ENCODE results near the gene MRPS27. TPM values are rescaled to one million over a fixed set of nuclear protein-coding genes. Genes with fewer than 3 reads are reported as not detected.

Gene MRPS27
- total RNA-seq, 1 donor from 2014 or later, result 54.7 TPM

- Mint-ChIP-seq H3K36me3 (ENCODE audit: insufficient read depth) (peaks cover 37% of the 10 kb centered on the region), H3K9me3 (ENCODE audit: low read depth) (no peaks in the 10 kb centered on the region), H3K4me3 (ENCODE audit: low read depth) (no peak overlapping the region), H3K27me3 (no peaks in the 10 kb centered on the region), H3K4me1 (ENCODE audit: low read depth) (no peaks in the 10 kb centered on the region), H3K27ac (no peak overlapping the region)
- TF ChIP-seq, protein P1, sequence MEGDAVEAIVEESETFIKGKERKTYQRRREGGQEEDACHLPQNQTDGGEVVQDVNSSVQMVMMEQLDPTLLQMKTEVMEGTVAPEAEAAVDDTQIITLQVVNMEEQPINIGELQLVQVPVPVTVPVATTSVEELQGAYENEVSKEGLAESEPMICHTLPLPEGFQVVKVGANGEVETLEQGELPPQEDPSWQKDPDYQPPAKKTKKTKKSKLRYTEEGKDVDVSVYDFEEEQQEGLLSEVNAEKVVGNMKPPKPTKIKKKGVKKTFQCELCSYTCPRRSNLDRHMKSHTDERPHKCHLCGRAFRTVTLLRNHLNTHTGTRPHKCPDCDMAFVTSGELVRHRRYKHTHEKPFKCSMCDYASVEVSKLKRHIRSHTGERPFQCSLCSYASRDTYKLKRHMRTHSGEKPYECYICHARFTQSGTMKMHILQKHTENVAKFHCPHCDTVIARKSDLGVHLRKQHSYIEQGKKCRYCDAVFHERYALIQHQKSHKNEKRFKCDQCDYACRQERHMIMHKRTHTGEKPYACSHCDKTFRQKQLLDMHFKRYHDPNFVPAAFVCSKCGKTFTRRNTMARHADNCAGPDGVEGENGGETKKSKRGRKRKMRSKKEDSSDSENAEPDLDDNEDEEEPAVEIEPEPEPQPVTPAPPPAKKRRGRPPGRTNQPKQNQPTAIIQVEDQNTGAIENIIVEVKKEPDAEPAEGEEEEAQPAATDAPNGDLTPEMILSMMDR (IDR thresholded peaks at IDR 0.05; ENCODE audit: unreplicated experiment), result no peak
- no peak for DNase-seq (ENCODE audit: low spot score, unreplicated experiment)
These were observed 97.5 kb downstream of the MRPS27 start for GRCh38 chr5:72222521-72222920.

DNA sequence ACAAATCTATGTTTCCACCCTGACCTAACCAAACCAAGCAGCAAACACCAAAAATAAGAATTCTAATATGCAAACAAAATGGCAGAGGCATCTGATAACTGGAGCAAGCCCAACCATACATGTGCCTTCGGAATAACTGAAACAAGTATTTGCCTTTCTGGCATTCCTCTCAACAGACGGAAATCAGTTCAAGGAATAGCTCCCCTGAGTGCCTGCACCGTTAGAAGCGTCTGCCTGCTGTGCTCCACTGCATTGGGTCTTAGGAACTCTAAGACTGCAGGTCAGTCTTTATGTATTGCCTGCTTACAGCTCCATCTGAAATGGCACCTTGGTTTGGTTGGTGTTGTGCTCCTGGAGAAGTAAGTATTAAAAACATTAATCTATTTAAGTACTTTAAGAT, 98.5 kb downstream of the MRPS27 start:
- Mint-ChIP-seq H3K27ac (no peak overlapping the region), H3K4me3 (ENCODE audit: low read depth) (no peak overlapping the region), H3K4me1 (ENCODE audit: low read depth) (no peaks in the 10 kb centered on the region), H3K36me3 (ENCODE audit: insufficient read depth) (peaks cover 35% of the 10 kb centered on the region), H3K9me3 (ENCODE audit: low read depth) (no peaks in the 10 kb centered on the region), H3K27me3 (no peaks in the 10 kb centered on the region)
- DNase-seq (ENCODE audit: low spot score, unreplicated experiment), result no peak
- TF ChIP-seq, protein P1 (IDR thresholded peaks at IDR 0.05; ENCODE audit: unreplicated experiment), result no peak

- H3K9me3 Mint-ChIP-seq (ENCODE audit: low read depth), result no peaks in the 10 kb centered on the region
- no peaks in the 10 kb centered on the region for H3K27me3 Mint-ChIP-seq
- H3K4me1 Mint-ChIP-seq (ENCODE audit: low read depth), result no peaks in the 10 kb centered on the region
- no peak for DNase-seq (ENCODE audit: low spot score, unreplicated experiment)
- H3K36me3 Mint-ChIP-seq (ENCODE audit: insufficient read depth), result peaks cover 33% of the 10 kb centered on the region
- TF ChIP-seq, protein P1 (IDR thresholded peaks at IDR 0.05; ENCODE audit: unreplicated experiment), result no peak
- no peak overlapping the region for H3K27ac Mint-ChIP-seq
- H3K4me3 Mint-ChIP-seq (ENCODE audit: low read depth), result no peak overlapping the region
These were observed 98.9 kb downstream of the MRPS27 start for GRCh38 chr5:72221099-72221498.

DNA sequence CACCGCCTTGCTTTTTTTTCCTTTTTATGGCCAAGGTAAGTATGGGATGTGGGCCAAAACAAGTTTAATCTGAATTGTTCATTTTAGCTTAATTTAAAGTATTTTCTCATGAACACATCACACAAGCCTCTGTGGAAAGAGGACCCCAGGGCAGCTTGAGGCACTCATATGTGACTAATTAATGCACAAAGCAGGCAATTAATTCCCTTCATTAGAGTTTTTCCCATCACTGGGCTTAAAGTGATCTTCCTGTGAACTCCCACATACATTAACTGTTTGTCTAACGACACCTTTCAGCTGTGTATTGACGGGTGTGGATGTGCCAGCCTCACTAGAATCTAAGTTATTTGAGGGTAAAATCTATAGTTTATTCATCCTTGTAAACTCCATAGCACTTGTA, 103.3 kb downstream of the MRPS27 start:
- DNase-seq (ENCODE audit: low spot score, unreplicated experiment), result no peak
- H3K27ac Mint-ChIP-seq, result no peak overlapping the region
- H3K4me3 Mint-ChIP-seq (ENCODE audit: low read depth), result no peak overlapping the region
- H3K36me3 Mint-ChIP-seq (ENCODE audit: insufficient read depth), result peaks cover 26% of the 10 kb centered on the region
- no peaks in the 10 kb centered on the region for H3K4me1 Mint-ChIP-seq (ENCODE audit: low read depth)
- H3K9me3 Mint-ChIP-seq (ENCODE audit: low read depth), result no peaks in the 10 kb centered on the region
- H3K27me3 Mint-ChIP-seq, result no peaks in the 10 kb centered on the region
- TF ChIP-seq, protein P1 (IDR thresholded peaks at IDR 0.05; ENCODE audit: unreplicated experiment), result no peak

DNA sequence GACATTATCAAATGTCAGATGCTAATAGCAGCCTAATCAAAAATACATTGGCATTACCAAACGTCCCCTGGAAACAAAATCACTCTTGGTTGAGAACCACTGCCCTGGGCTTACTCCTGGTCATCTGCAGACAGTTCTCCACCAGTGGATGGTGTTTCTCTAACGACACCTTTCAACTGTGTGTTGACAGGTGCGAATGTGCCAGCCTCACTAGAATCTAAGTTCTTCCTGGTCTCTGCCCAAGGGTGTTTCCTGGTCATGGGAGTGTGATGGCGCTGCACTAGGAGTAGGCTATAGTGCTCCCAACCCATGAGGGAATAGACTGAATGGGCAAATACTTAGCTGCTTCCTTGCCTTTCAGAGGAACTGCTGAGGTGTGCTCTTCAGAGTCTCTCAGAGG, 105.9 kb downstream of the MRPS27 start:
- no peak overlapping the region for H3K4me3 Mint-ChIP-seq (ENCODE audit: low read depth)
- no peak for DNase-seq (ENCODE audit: low spot score, unreplicated experiment)
- H3K4me1 Mint-ChIP-seq (ENCODE audit: low read depth), result no peaks in the 10 kb centered on the region
- H3K36me3 Mint-ChIP-seq (ENCODE audit: insufficient read depth), result peaks cover 12% of the 10 kb centered on the region
- H3K9me3 Mint-ChIP-seq (ENCODE audit: low read depth), result no peaks in the 10 kb centered on the region
- TF ChIP-seq, protein P1 (IDR thresholded peaks at IDR 0.05; ENCODE audit: unreplicated experiment), result no peak
- H3K27ac Mint-ChIP-seq, result no peak overlapping the region
- no peaks in the 10 kb centered on the region for H3K27me3 Mint-ChIP-seq

All from progenitor cell of endocrine pancreas (in vitro differentiated cells).